Hematopoietic multipotent progenitor cell (in vitro differentiated cells): ENCODE measurements around the gene MACROH2A1. TPM values are rescaled to one million over a fixed set of nuclear protein-coding genes. Genes with fewer than 3 reads are reported as not detected.

Experiments
- DNase-seq, 3 donors: peaks; one replicate each; pipeline ENCODE4 v3.0.0-alpha.2; 2011 to 2015; ENCODE audit warnings: low read depth in 2 of 3, low spot score in 2 of 3
- total RNA-seq: library from RNA; depleted of rRNA; stranded (reverse); fragments of >200 nt; gene quantifications from one replicate; pipeline ENCODE4 v1.2.3, GENCODE V29; 2012

Gene MACROH2A1
- total RNA-seq, 1 donor, result 694 TPM

DNA sequence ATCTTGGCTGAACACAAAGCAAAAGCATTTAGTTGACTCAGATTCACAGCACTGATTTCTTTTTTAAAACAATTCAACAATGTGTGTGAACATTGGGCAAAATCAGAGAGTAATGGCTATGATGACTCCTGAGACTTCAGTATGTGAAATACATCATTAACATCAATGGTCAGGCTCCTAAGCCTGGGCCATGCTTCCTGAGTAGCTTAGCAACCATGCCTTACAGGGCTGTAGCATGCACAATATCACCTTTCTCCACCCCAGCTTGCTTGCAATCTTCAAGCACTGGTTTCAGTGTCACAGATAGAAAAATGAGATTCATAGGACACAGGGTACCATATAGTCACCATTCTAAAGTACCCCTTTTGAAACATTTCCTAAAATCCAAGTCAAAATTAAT is 41.3 kb downstream of the MACROH2A1 start:
- no peak for DNase-seq

DNA sequence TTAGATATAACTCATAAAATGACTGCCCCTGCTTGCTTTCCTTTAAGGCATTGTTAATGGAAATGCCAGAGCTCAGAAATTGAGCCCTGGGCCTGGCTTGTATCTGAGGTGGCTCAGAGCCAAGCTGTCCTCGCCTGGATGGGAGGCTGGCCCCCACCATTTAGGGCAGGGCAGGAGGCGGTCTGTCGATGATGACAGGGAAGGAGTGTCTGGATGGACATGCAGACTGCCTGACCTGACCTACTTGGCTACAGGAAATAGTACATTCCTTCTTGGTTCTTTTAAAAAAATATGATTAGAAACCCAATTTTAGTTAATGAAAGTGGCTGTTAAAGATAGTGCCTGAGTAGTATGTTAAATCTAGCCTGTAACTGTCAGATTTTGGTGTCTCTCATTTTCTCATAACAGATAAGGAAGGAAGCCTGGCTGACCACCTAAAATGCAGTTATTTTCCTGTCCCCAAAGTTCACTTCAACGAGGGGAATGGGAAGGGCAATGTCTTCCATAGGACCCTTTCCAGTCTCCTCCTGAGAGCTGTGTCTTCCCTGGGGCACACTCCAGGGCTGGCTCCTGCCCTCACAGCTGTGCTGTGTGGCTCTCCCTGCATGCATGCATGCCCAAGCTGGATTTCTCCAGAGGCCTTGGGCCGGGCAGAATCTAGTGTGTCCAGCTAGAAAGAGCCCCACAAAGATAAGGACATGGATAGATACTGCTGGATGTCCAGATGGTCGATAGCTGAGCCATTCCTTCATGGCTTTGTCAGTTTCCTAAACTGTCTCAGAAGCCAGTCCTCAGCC is 42.3 kb downstream of the MACROH2A1 start:
- DNase-seq, result no peak

DNA sequence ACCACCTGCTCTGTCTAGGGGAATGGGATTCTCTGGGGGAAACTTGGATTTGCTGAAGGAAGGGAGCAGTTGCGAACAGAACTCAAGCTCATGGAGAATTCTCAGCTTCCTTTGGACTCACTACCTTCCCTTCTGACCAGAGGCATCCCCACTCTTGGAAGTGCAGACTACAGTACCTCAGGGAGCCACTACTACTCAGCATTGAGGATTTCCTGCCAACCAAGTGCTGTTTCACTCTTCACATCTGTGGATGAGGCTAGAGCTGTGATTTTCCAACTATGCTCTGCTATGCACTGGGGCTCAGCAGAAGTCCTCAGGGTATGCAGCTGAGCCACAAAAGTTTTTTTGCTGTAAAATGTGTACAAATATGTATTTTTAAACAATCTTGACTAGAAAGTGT is 43.9 kb downstream of the MACROH2A1 start:
- no peak for DNase-seq

DNA sequence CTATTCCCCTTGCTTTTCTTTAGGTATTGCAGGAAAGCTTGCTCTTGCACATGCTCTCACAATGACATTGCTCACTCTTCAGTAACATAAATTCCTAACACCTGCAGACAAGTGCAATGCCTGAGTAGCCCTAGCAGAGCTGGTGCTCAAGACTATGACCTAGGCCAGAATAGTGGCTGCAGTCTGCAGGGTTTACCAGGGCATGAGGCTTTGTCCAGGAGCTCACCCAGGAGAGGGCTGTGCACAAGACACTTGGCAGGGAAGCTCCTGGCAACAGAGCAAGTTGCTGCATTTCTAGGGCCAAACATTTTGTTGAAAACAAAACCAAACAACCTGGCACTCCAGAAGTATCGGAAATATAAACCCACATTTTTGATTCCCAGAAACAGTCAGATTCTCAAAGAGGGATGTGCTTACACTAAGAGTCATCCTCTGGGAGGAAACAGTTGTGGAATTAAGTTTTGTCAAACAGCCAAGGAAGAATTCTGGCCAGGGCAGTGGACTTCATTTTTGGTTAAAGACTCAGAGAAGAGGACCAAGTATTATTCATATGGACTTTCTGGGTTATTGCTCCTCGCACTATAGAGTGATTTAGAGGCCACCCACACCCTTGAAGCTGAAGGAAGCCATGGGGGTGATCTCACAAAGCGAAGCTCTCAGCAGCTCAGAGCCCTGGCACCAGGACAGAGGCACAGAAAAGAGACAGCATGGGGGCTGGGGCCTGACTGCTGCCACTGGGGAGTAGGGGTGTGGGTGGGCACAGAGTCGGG is 44.9 kb downstream of the MACROH2A1 start:
- DNase-seq, result no peak

DNA sequence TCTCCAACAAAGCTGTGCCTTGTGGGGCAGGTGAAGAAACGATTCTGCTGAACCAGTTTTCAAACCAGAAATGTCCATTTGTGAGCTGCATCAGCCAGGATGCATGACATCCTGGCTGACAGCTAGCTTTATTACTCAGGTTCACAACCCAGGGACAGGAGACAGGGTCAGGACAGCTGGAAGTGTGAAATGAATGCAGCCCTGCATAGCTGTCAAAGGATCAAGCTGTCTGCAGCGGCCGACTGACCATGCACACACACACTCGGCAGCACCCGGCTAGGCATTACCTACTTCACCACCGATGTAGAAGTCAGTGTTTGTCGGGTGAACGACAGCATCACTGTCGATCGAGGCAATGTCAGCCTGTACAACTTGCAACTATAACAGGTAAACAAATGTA is 48.5 kb downstream of the MACROH2A1 start:
- no peak for DNase-seq

DNA sequence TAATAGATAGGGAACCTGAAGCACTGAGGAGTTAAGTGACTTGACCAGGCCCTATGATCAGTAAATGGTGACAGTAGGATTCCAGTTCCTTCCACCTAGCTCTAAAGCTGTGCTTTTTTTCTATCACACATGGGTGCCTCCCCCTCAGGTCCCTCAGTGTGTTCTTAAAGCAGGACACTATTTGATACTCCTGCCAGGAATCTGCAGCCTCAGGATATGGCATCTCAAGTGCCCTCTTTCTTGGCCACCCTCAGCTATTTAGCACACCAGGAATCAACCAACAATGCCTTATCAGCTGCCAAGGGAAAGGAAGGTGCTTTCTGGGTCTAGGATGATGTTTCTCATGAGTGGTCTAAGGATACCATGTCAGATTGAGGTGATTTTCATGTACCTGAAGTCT is 49.1 kb downstream of the MACROH2A1 start:
- no peak for DNase-seq

DNA sequence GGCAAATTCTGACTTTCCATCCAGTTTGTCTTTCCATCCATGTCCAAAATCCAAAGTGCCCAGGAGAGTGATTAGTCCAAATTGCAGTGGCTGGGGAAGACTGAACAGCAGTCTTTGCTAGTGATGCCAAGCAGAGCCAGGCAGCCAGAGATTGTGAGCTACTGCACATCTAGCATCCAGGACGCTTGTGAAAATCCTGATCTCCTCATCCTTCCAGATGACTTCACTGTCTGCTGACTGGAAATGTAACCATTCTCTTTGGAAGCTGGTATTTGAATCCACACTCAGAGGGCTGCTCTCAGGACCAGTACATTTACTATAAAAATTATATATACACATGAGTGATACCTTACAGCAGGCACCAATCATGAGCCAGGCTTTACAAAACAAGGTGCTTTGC is 49.6 kb downstream of the MACROH2A1 start:
- DNase-seq, result no peak

DNA sequence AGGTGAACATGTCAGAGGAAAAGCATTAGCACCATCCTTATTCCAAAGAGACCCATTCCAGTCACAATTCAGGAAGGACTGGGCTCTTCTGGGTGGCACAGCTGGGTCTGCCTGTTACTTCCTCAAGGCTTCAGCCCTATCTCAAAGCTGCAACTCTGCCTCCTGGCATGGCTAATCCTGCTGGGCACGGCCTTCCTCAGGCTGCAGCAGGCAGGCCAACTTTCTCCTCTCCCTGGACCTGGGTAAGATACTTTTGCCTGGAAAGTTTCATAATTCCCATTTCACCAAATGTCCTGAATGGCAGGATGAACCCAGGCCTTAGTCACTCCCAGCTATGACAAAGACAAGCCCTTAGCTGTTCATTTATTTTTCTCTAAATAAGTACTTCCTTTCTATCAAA is 50.1 kb downstream of the MACROH2A1 start:
- no peak for DNase-seq

DNA sequence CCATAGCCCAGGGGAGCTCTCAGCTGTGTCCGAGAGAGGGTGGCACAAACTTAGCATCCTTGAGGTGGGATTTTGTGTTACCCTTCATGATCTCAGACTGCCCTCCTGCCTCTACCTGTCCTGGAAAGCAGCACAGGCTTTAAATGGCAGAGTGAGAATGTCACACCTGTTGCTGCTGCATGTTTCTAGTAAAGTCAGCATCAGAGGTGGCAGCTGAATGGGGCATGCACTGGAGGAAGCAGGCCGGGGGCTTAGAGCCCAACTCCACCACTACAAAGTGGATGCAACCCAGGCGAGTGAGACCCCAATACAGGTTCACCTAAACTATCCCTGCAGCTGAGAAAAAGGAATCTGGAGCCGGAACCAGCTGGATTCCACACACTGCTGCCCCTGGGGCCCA is 51.6 kb downstream of the MACROH2A1 start:
- DNase-seq, result no peak

DNA sequence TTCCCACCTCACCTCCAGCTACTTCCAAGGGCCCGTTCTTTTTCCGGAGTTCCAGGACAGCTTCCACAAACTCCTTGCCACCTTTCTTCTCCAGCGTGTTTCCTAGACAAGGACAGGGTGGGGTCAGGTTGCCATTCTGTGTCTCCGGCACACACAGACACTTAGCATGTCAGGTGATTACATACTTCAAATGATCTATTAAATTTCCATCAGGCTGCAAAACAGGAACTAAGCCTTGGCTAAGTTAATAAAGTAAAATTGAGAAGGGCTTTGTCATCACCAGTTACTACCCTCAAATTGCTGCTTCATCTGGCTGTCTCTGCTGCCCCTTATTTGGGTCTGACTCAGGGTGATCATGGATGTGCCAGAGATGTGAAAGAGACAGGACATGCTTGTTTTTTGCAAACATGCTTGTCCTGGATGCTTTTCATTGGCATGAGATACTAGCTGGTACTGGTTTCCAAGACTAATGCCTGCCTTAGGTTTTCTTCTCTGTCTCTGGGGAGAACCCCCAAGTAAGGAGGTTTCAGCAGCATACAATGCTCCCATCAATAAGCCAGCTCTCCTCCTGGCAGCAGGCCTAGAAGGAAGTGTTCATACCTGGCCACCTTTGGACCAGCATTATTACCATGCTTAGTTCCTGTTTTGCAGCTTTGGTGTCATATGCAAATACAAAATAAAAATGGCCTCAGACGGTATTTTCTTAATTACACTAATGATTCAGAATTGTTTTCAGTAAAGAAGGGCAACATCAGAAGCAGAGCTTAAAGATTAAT is 52.9 kb downstream of the MACROH2A1 start:
- peak in 1 of 3 donors; percentile 33 for DNase-seq

DNA sequence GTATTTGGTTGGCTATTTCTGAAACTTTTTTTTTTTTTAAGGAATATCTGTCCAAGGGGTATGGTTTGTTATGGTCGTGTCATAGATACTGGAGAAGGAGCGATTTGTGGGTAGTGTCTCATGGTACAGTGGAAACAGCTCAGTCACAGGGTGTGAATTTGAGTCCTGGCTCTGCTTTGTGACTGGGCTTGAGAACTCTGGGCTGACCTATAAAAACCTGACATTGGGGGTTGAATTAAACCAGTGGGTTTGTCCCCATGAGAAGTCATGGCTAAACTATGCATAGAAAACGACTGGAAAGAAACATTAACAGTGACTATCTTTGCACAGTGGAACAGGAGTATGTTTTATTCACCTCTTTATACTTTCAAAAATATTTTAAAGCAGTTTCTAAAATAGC is 54.7 kb downstream of the MACROH2A1 start:
- no peak for DNase-seq

DNA sequence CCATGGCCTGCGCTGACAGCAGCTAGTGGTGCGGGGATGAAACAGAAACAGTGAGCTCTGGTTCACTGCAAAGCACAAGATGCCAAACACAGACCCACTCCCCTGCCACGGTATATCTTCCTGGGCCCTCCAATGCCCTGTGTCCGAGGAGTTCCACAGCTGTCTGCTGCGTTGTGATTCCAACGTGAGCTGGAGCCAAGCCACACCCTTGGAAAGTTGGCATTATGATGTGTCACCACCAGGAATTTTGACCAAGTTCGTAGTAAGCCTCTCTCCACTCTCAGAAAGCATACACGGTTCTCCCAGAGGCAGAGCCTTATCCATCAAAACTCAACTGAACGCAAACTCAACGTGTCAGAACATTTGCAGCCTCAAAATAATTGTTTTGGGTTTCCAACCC is 55.6 kb downstream of the MACROH2A1 start:
- DNase-seq, result no peak

DNA sequence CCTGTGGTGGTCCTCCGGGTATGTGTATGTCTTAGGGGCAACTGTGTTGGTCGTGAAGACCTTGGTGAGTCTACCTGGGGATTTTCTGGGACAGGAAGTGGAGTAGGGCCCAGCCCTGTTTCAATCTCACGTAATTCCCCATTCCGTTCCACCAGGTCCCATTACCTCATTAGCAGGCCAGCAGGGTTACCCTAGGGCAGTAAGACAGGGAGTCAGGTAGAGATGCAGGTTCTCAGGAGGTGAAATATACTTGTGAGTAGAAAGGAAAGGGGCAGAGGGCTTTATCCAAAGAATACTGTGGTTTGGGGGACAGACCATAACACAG is 56.5 kb downstream of the MACROH2A1 start:
- DNase-seq, result no peak

DNA sequence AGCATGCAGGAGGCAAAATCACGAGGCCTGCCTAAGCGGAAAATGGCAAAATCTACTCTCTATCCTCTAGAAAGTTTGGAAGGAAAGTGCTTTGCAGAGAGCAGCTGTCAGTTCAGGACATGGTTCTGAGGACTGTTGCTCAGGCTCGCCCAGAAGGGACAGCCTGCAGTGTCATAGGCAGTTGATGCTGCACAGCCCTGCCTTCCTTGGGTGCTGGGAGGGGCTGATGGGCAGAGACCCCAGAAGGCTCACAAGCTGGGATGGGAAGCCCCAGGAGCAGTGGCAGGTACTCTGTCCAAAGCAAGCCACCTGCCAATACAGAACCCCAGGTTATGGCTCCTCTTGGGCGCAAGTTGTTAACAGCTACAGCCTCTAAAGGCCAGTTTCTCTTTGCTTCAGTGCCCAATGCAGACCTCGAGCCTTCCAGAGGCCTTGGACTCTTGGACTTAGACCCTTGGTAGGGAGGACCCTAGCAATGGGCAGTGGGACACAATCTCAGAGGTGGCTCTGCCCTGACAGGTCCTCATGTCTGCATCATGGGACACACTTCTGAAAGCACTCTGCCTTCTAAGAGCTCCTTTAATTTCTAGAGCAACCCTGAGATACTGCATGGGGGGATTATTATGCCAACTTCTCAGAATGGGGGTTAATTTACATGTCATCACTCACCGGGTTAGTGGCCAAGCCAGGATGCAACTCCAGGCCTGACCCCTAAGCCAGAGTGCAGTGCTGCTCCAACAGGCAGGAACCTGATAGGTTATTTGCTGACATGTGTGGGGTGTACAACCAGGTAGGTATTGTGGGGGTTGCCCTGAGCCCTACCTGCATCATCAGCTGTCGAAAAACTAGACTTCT is 57.1 kb downstream of the MACROH2A1 start:
- DNase-seq, result no peak

DNA sequence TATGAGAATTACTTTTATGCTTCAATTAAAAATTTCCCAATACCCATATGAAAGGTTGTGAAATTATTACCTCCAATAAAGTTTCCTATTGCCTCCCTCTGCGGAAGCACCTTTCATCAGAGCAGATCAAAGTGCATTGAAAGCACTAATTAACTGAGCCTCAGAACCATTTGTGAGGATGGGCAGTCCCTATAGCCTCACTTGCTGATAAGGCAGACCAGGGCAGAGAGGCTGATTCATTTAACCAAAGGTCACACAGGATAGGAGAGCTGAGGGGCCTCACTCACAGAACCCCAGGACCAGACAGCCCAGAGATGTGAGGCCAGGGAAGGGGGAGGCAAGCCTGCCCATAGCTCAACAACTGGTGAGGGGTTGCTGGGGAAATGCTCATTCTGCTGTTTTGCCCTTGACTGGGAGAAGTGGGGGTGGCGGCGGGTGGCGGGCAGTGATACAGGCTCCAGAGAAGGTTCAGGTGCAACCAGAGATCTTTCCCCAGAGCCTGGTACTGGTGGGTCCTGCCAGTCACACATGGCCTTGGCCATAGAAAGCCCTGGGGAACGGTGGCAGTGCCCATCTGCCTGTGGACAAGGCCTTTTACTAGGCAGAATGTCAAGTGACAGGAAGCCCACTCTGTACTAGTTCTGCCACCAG is 57.9 kb downstream of the MACROH2A1 start:
- no peak for DNase-seq

DNA sequence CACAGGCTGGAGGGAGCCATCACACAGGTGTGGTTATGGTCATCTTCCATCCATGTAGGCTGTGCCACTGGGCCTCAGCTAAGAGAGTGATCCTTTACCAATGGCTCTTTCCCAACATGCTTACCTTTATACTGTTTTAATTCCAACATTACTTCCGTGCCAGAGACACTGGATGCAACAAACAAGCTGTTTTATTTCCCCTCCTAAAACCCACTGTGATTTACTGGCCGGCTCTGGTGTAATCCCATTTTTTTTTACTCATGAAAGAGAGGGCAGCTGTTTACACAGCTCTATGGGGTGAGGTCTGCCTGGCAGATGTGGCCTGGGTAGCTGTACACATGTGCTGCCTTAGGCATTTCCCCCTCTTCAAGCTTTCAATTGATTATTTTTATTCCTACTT is 58.5 kb downstream of the MACROH2A1 start:
- DNase-seq, result no peak

DNA sequence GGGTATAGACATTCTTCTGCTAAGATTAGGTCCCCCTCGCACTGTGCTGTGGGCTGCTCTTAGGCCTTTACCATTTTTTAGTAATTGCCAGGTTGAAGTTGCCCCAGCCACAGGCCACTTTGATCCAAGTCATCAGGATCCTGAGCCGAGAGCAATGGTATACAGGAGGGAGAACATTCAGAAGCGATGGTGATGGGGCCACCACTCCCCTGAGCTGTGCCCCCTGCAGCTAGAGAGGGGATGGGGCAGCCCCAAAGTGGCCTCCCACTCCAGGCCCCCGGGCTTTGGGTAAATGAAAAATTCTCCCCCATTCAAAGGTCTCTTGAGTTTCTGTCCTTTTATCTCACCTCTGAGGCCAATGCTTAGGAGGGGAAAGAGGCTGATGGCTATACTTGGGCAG is 59.4 kb downstream of the MACROH2A1 start:
- no peak for DNase-seq

DNA sequence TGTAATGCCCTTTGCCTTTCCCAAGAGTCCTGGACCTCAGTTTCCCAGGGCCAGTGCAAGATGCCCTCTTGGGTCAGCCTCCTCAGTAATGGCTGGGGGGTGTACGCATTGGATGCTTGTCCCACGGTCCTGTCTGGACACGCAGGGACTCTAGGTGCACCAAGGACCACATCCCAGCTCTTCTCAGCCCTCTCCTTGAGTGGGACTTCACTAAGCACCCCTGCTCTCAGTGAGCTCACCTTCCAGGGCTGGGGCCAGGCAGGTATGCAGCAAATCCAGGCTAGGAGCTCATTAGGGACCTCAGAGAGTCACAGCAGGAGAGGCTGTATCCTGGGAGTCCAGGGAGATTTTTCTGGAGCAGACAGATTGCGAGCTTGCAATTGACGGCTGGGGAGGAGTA is 59.8 kb downstream of the MACROH2A1 start:
- DNase-seq, result no peak

DNA sequence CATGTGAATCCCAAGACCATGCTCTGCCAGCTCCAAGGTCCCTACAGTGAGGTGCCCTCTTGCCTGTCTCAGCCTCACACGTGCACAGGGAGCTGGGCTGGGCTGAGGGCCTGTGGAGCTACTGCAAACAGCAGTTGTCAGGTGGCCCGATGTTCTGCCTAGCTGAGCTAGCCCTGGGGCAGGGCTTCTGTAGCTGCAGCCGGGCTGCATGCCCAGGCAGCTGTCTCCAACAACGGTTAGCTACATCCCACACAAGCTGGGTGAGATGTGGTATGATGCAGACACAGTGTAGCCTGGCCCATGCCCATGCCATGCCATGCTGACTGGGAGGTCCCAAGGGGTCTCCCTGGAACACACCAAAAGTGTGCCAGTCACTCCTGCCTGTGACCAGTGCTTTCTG is 62.0 kb downstream of the MACROH2A1 start:
- no peak for DNase-seq
